Astrocyte (in vitro differentiated cells and primary cell): Measurements from ENCODE around the gene PCP2. TPM values are rescaled to one million over a fixed set of nuclear protein-coding genes. Genes with fewer than 3 reads are reported as not detected.

Experiments
- DNase-seq: peaks from one replicate; pipeline ENCODE4 v3.0.0-alpha.2; 2010; ENCODE audit warnings: low read depth
- FAIRE-seq: peaks from 2 replicates; lab custom pipeline; 2011; peaks lifted over from hg19 to GRCh38; lab: Jason Lieb, UNC
- H2AFZ ChIP-seq: 2 replicates; pipeline ENCODE4 v1.6.0; 2012; ENCODE audit warnings: low read depth, low read length, inconsistent platforms
- H3K27ac ChIP-seq: 2 replicates; pipeline ENCODE4 v1.5.1; 2011; ENCODE audit warnings: low read depth, low read length, inconsistent platforms
- H3K27me3 ChIP-seq: 2 replicates; pipeline ENCODE4 v1.6.0; 2011; ENCODE audit warnings: low read length, inconsistent platforms; ENCODE audit not compliant: insufficient read depth
- H3K36me3 ChIP-seq: 2 replicates; pipeline ENCODE4 v1.5.1; 2011; ENCODE audit warnings: low read length, inconsistent platforms; ENCODE audit not compliant: insufficient read depth
- H3K4me1 ChIP-seq: 2 replicates; pipeline ENCODE4 v1.5.1; 2011; ENCODE audit warnings: low read length, inconsistent platforms; ENCODE audit not compliant: insufficient read depth
- H3K4me2 ChIP-seq: 2 replicates; pipeline ENCODE4 v1.6.0; 2012; ENCODE audit warnings: low read length, inconsistent platforms
- H3K4me3 ChIP-seq: 2 replicates; pipeline ENCODE4 v1.5.1; 2011; ENCODE audit warnings: low read depth, mild to moderate bottlenecking, low read length, inconsistent platforms; ENCODE audit not compliant: insufficient read depth
- H3K79me2 ChIP-seq: 2 replicates; pipeline ENCODE4 v1.6.0; 2012; ENCODE audit warnings: mild to moderate bottlenecking, low read length, inconsistent platforms; ENCODE audit not compliant: insufficient read depth
- H3K9ac ChIP-seq: 2 replicates; pipeline ENCODE4 v1.6.0; 2012; ENCODE audit warnings: mild to moderate bottlenecking, low read length, inconsistent platforms
- H3K9me3 ChIP-seq: 2 replicates; pipeline ENCODE4 v1.5.1; 2012; ENCODE audit warnings: low read depth, mild to moderate bottlenecking, low read length, inconsistent platforms; ENCODE audit not compliant: insufficient read depth
- H4K20me1 ChIP-seq: 2 replicates; pipeline ENCODE4 v1.6.0; 2012; ENCODE audit warnings: low read length, inconsistent platforms; ENCODE audit not compliant: insufficient read depth
- H3K27ac Mint-ChIP-seq: one replicate; pipeline ENCODE4 v1.8.0; 2021; ENCODE audit warnings: mild to moderate bottlenecking, mixed read lengths; ENCODE audit not compliant: unreplicated experiment
- H3K27me3 Mint-ChIP-seq: one replicate; pipeline ENCODE4 v1.8.0; 2021; ENCODE audit warnings: low read depth, mixed read lengths; ENCODE audit not compliant: unreplicated experiment
- H3K36me3 Mint-ChIP-seq: one replicate; pipeline ENCODE4 v1.8.0; 2021; ENCODE audit warnings: low read depth, mixed read lengths; ENCODE audit not compliant: unreplicated experiment
- H3K4me1 Mint-ChIP-seq: one replicate; pipeline ENCODE4 v1.8.0; 2021; ENCODE audit warnings: low read depth, mixed read lengths; ENCODE audit not compliant: unreplicated experiment
- H3K4me3 Mint-ChIP-seq: one replicate; pipeline ENCODE4 v1.8.0; 2021; ENCODE audit warnings: mild to moderate bottlenecking, moderate library complexity, mixed read lengths; ENCODE audit not compliant: unreplicated experiment
- H3K9me3 Mint-ChIP-seq: one replicate; pipeline ENCODE4 v1.8.0; 2021; ENCODE audit warnings: mild to moderate bottlenecking, mixed read lengths; ENCODE audit not compliant: unreplicated experiment
- EZH2 ChIP-seq: IDR thresholded peaks from 2 replicates; pipeline ENCODE4 v1.6.1; 2012; ENCODE audit warnings: mild to moderate bottlenecking, low read length, inconsistent platforms; ENCODE audit not compliant: insufficient read depth
- total RNA-seq: library from RNA; stranded (reverse); gene quantifications from 2 replicates; pipeline ENCODE4 v1.2.1, GENCODE V29; 2021
- TF ChIP-seq, protein P1 (sequence below): IDR thresholded peaks from 2 replicates; pipeline ENCODE4 v1.5.1; 2011; ENCODE audit warnings: low read depth, mild to moderate bottlenecking, inconsistent platforms, low read length, moderate library complexity; ENCODE audit not compliant: insufficient read depth

PCP2 gene
- total RNA-seq, 1 donor from 2014 or later: not detected

DNA sequence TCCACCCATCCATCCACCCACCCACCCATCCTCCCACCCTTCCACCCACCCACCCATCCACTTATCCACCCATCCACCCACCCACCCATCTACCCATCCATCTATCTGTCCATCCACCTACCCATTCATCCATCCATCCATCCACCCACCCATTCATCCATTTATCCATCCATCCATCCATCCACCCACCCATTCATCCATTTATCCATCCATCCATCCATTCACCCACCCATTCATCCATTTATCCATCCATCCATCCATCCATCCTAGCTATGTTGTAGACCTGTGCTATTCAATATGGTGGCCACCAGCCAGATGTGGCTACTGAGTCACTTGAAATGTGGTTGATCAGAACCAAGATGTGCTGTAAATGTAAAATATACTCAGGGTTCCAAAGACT is 32.8 kb downstream of the PCP2 start:
- Histone ChIP-seq H2AFZ (no peak overlapping the region), H3K4me1 (no peaks in the 10 kb centered on the region), H3K9ac (no peak overlapping the region), H3K9me3 (no peaks in the 10 kb centered on the region), H3K36me3 (no peaks in the 10 kb centered on the region), H4K20me1 (no peaks in the 10 kb centered on the region), H3K79me2 (no peaks in the 10 kb centered on the region), H3K4me3 (no peak overlapping the region), H3K27ac (no peak overlapping the region), H3K4me2 (no peak overlapping the region), H3K27me3 (peaks cover 10% of the 10 kb centered on the region)
- Mint-ChIP-seq H3K9me3 (no peaks in the 10 kb centered on the region), H3K27ac (no peak overlapping the region), H3K27me3 (peaks cover 12% of the 10 kb centered on the region), H3K4me3 (no peak overlapping the region), H3K36me3 (no peaks in the 10 kb centered on the region), H3K4me1 (no peaks in the 10 kb centered on the region)
- FAIRE-seq (no peak), DNase-seq (no peak)
- no peak for TF ChIP-seq EZH2
- TF ChIP-seq, protein P1, sequence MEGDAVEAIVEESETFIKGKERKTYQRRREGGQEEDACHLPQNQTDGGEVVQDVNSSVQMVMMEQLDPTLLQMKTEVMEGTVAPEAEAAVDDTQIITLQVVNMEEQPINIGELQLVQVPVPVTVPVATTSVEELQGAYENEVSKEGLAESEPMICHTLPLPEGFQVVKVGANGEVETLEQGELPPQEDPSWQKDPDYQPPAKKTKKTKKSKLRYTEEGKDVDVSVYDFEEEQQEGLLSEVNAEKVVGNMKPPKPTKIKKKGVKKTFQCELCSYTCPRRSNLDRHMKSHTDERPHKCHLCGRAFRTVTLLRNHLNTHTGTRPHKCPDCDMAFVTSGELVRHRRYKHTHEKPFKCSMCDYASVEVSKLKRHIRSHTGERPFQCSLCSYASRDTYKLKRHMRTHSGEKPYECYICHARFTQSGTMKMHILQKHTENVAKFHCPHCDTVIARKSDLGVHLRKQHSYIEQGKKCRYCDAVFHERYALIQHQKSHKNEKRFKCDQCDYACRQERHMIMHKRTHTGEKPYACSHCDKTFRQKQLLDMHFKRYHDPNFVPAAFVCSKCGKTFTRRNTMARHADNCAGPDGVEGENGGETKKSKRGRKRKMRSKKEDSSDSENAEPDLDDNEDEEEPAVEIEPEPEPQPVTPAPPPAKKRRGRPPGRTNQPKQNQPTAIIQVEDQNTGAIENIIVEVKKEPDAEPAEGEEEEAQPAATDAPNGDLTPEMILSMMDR: no peak

DNA sequence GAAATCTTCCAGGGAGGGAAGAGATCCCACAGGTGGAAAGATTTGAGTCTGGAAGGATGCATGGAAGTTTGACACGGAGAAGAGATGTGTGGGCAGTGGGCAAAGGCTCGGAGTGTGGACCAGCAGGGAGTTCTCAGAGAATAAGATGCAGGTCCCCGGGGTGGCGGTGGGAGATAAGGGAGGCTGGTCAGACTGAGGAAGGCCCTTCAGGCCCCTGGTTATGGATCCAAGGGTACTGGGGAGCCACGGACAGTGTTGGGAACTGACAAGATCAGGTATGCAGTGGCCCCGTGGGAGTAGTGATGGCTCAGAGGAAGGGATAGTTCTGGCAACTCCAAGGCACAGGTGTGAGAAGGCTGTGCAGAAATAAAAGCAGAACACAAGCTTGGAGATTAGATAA is 35.3 kb downstream of the PCP2 start:
- H3K4me1 Mint-ChIP-seq: no peaks in the 10 kb centered on the region
- Histone ChIP-seq H4K20me1 (no peaks in the 10 kb centered on the region), H3K36me3 (no peaks in the 10 kb centered on the region), H3K27ac (no peak overlapping the region), H3K4me2 (no peak overlapping the region), H3K9ac (no peak overlapping the region), H2AFZ (no peak overlapping the region), H3K4me3 (no peak overlapping the region), H3K27me3 (peaks cover 21% of the 10 kb centered on the region), H3K79me2 (no peaks in the 10 kb centered on the region), H3K9me3 (no peaks in the 10 kb centered on the region), H3K4me1 (no peaks in the 10 kb centered on the region)
- H3K27ac Mint-ChIP-seq: no peak overlapping the region
- DNase-seq: no peak
- H3K36me3 Mint-ChIP-seq: no peaks in the 10 kb centered on the region
- H3K27me3 Mint-ChIP-seq: peaks cover 26% of the 10 kb centered on the region
- TF ChIP-seq EZH2: no peak
- TF ChIP-seq, protein P1: no peak
- no peaks in the 10 kb centered on the region for H3K9me3 Mint-ChIP-seq
- no peak for FAIRE-seq
- no peak overlapping the region for H3K4me3 Mint-ChIP-seq

DNA sequence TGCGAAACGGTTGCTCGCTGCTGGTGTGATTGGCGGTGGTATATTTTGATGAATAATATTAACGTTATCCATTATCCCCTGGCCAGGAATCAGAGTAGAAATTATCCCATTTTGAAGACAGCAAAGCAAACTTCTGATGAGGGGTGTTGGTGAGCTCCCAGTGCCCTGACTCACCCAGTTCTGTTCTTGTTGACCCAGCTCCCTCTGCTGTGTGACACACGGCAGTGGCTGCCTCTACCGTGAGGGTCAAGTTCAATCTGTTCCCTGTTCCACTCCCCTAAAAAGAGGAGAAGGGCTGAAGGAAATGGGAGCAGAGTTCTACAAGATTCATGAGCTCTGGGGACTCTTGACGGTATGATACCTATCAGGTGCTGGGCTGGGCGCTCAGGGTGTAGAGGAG is 35.8 kb downstream of the PCP2 start:
- Histone ChIP-seq H4K20me1 (no peaks in the 10 kb centered on the region), H2AFZ (no peak overlapping the region), H3K36me3 (no peaks in the 10 kb centered on the region), H3K4me1 (no peaks in the 10 kb centered on the region), H3K27ac (no peak overlapping the region), H3K4me3 (no peak overlapping the region), H3K4me2 (no peak overlapping the region), H3K79me2 (no peaks in the 10 kb centered on the region), H3K9me3 (no peaks in the 10 kb centered on the region), H3K9ac (no peak overlapping the region), H3K27me3 (peaks cover 21% of the 10 kb centered on the region)
- Mint-ChIP-seq H3K36me3 (no peaks in the 10 kb centered on the region), H3K27me3 (peaks cover 27% of the 10 kb centered on the region), H3K4me3 (peak overlapping the region; percentile 79), H3K27ac (peak overlapping the region; percentile 18), H3K9me3 (no peaks in the 10 kb centered on the region), H3K4me1 (no peaks in the 10 kb centered on the region)
- TF ChIP-seq, protein P1: no peak
- TF ChIP-seq EZH2: no peak
- no peak for DNase-seq
- FAIRE-seq: no peak
